Natural killer cell (primary cell): ENCODE results near the gene LRPAP1. TPM values are rescaled to one million over a fixed set of nuclear protein-coding genes. Genes with fewer than 3 reads are reported as not detected.

Source experiments
- ATAC-seq, 3 donors: fragments of 150-1000 bp in 2 of 3; fragments of 200-7000 bp in 1 of 3; cut with Tn5 transposase; 1 replicate in 1 of 3; 2 replicates in 2 of 3; pipeline ENCODE4 v1.10.0; 2021; ENCODE audit warnings: mild to moderate bottlenecking in 2 of 3, moderate library complexity in 2 of 3
- DNase-seq, 2 donors: peaks; one replicate each; pipeline versions ENCODE4 v3.0.0 to v3.0.0-alpha.2; 2013 to 2021; ENCODE audit warnings: mixed read lengths in 1 of 2
- H3K27ac ChIP-seq: one replicate; pipeline ENCODE4 v1.5.1; 2013; ENCODE audit warnings: mild to moderate bottlenecking, low read length
- H3K27me3 ChIP-seq: one replicate; pipeline ENCODE4 v1.6.1; 2013; ENCODE audit warnings: low read length; ENCODE audit not compliant: control insufficient read depth, insufficient read depth
- H3K36me3 ChIP-seq: one replicate; pipeline ENCODE4 v1.6.1; 2013; ENCODE audit warnings: low read length; ENCODE audit not compliant: control insufficient read depth, insufficient read depth
- H3K4me1 ChIP-seq: one replicate; pipeline ENCODE4 v1.6.1; 2013; ENCODE audit warnings: low read length; ENCODE audit not compliant: control insufficient read depth, insufficient read depth
- H3K4me3 ChIP-seq: one replicate; pipeline ENCODE4 v1.5.1; 2013; ENCODE audit warnings: low read length
- H3K9me3 ChIP-seq: one replicate; pipeline ENCODE4 v1.6.1; 2013; ENCODE audit warnings: low read length; ENCODE audit not compliant: control insufficient read depth, insufficient read depth
- H3K27ac Mint-ChIP-seq, 2 donors: one replicate each; pipeline ENCODE4 v1.8.0; 2022; ENCODE audit warnings: mild to moderate bottlenecking in 2 of 2, mixed read lengths in 2 of 2, moderate library complexity in 1 of 2
- H3K27me3 Mint-ChIP-seq, 2 donors: one replicate each; pipeline ENCODE4 v1.8.0; 2022; ENCODE audit warnings: low read depth in 2 of 2, mixed read lengths in 2 of 2
- H3K36me3 Mint-ChIP-seq: one replicate; pipeline ENCODE4 v1.8.0; 2022; ENCODE audit warnings: mixed read lengths
- H3K4me1 Mint-ChIP-seq, 2 donors: one replicate each; pipeline ENCODE4 v1.8.0; 2022; ENCODE audit warnings: mixed read lengths in 2 of 2
- H3K4me3 Mint-ChIP-seq: one replicate; pipeline ENCODE4 v1.8.0; 2022; ENCODE audit warnings: mild to moderate bottlenecking, moderate library complexity, mixed read lengths
- H3K9me3 Mint-ChIP-seq, 2 donors: one replicate each; pipeline ENCODE4 v1.8.0; 2022; ENCODE audit warnings: mixed read lengths in 2 of 2
- WGBS: methylation state at CpG from one replicate; pipeline ENCODE4 v1.1.7; 2013; ENCODE audit warnings: missing lambda C conversion rate; ENCODE audit not compliant: insufficient coverage; 5-methylcytosine and 5-hydroxymethylcytosine counted together
- intact Hi-C: fragments of 100-400 bp; cut with micrococcal nuclease; formaldehyde crosslinking; loops from one replicate; pipeline ENCODE4 v1.14.2; 2022
- total RNA-seq, 4 donors: library from RNA; stranded (reverse); fragments of 120-200 nt in 1 of 4; gene quantifications; one replicate each; pipeline versions ENCODE4 v1.2.3 to v1.2.4, GENCODE V29; 2013 to 2022
- TF ChIP-seq, protein P1 (sequence below): fragments of 200-600 bp; IDR thresholded peaks from one replicate; pipeline ENCODE4 v1.8.0; 2022; ENCODE audit warnings: antibody characterized with exemption

The LRPAP1 gene
- total RNA-seq, 3 donors from 2014 or later (not counting 1 experiment from before 2014, with no cell fraction given) = 85.4 to 93.4 (median 87.3) TPM

DNA sequence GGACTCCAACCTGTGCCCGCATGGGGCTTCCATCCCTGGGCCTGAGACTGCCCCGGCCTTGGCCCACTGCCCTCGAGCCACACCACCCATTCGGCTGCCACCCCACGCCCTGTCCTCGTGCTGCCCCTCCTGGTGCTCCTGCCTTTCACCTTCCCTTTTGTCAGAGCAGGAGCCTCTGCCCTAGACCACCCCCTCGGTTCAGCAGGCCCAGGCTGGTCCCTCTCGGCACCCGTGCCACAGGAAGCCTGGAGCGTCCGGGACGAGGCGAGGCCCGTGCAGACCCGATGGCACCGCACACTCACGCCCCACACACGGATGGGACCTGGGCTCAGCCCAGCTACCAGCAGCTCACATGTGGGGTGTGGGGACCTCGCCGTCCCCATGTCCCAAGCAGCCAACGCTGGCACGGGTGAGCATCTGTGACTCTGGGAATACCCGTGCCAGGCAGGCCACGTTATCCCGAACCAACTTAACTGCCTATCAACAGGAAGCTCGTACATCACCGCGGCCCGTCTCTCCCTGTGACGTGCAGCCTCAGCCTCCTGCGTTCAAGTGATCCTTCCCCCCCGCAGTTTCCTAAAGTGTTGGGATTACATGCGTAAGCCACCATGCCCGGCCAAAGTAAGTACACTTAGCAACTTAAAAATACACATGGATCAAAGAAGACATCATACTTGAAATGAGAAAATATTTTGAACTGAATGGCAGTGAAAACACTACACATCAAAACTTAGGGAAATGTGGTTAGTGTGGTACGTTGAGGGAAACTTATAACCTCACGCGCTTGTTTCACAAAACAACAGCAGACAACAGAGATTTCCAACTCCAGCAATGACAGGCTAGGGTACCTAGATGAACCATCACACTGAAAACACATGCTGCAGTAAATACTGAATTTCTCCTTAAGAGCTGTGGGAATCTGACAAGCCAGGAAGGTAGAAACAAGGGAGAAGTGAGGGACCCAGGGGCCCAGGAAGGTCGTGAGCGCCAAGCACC is 29.0 kb downstream of the LRPAP1 start:
- TF ChIP-seq, protein P1, sequence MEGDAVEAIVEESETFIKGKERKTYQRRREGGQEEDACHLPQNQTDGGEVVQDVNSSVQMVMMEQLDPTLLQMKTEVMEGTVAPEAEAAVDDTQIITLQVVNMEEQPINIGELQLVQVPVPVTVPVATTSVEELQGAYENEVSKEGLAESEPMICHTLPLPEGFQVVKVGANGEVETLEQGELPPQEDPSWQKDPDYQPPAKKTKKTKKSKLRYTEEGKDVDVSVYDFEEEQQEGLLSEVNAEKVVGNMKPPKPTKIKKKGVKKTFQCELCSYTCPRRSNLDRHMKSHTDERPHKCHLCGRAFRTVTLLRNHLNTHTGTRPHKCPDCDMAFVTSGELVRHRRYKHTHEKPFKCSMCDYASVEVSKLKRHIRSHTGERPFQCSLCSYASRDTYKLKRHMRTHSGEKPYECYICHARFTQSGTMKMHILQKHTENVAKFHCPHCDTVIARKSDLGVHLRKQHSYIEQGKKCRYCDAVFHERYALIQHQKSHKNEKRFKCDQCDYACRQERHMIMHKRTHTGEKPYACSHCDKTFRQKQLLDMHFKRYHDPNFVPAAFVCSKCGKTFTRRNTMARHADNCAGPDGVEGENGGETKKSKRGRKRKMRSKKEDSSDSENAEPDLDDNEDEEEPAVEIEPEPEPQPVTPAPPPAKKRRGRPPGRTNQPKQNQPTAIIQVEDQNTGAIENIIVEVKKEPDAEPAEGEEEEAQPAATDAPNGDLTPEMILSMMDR = no peak
- no peak overlapping the region for H3K4me3 ChIP-seq
- Mint-ChIP-seq H3K9me3 (no peaks in the 10 kb centered on the region), H3K4me1 (peaks cover 6 to 9% of the 10 kb centered on the region in 2 donors), H3K27ac (no peak overlapping the region), H3K27me3 (no peaks in the 10 kb centered on the region), H3K36me3 (no peaks in the 10 kb centered on the region), H3K4me3 (no peak overlapping the region)
- H3K27ac ChIP-seq = no peak overlapping the region
- intact Hi-C loops = no loop called here
- H3K36me3 ChIP-seq = peaks cover 28% of the 10 kb centered on the region
- H3K9me3 ChIP-seq = no peaks in the 10 kb centered on the region
- no peaks in the 10 kb centered on the region for H3K27me3 ChIP-seq
- WGBS = 87% methylated on average over 36 of the region's 39 CpGs
- DNase-seq = no peak
- H3K4me1 ChIP-seq = no peaks in the 10 kb centered on the region
- ATAC-seq = no peak

DNA sequence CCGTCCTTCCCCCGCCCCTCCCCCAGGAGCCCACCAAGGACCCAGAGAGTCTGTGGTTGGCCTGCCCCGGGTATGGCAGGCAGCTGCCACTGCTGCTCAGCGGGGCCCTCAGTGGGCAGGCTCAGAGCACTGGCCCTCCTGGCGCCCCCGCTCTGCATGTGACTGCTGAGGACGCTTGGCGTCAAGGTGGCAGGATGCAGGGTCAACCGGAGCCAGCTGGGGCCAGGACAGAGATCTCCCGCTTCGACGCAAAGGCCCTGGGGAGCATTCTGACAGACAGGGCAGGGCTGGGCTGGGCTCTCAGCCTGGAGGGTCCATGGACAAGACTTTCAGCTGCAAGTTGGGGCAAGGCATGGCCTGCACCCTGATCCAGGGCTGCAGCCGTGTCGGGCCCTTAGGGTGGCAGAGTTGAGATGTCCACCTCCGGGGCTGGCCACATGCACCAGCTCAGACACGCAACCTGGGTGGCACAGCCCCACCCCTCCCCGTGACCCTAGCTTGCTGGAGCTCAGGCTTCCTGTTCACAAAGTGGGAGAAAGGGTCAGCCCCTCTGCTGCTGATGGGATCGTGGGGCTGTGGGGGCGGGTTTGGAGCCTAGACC is 30.3 kb downstream of the LRPAP1 start:
- intact Hi-C loops = no loop called here
- no peak for DNase-seq
- Mint-ChIP-seq H3K4me1 (peaks cover 6 to 12% of the 10 kb centered on the region in 2 donors), H3K27ac (no peak overlapping the region), H3K4me3 (no peak overlapping the region), H3K27me3 (no peaks in the 10 kb centered on the region), H3K9me3 (no peaks in the 10 kb centered on the region), H3K36me3 (no peaks in the 10 kb centered on the region)
- ATAC-seq = no peak
- Histone ChIP-seq H3K27ac (no peak overlapping the region), H3K4me1 (peaks cover 1% of the 10 kb centered on the region), H3K36me3 (peaks cover 20% of the 10 kb centered on the region), H3K9me3 (no peaks in the 10 kb centered on the region), H3K27me3 (no peaks in the 10 kb centered on the region), H3K4me3 (no peak overlapping the region)
- TF ChIP-seq, protein P1 = no peak
- 86% methylated on average over 19 of the region's 19 CpGs for WGBS

DNA sequence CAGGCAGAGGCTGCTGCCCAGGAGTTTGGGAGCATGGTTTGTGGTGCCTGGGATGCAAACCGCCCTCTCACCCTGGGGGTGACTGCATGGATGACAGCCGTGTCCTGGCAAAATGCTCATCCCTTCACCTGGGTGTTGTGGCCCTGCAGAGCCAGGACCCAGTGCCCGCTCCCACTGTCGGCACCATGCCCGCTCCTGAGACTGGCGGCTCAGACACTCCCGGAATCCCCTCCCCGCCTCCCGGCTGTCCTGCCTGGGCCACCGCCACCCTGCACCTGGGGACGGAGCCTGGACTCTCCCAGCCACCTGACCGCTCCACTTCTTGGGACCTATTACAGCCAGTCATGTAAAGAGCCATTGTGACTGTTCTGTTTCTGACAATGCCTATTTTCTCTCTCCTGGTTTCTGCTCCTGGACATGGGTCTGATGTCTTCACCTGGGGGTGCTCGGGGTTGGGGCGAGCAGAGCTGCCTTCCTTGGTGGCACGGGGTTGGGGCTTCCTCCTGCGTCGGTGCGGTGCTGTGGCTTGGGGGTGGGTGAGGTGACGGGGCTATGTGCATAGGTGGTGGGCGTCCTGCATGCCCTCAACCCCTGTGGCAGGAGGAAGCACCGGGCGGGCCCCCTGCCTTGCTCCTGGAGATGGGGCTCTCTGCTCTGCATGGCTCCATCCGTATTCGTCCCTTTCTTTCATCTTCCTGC is 30.9 kb downstream of the LRPAP1 start:
- H3K36me3 ChIP-seq = peaks cover 16% of the 10 kb centered on the region
- no peak overlapping the region for H3K4me3 ChIP-seq
- H3K9me3 ChIP-seq = no peaks in the 10 kb centered on the region
- intact Hi-C loops = no loop called here
- no peak overlapping the region for H3K4me3 Mint-ChIP-seq
- H3K27ac ChIP-seq = no peak overlapping the region
- no peak overlapping the region for H3K27ac Mint-ChIP-seq
- no peak for ATAC-seq
- no peak for DNase-seq
- H3K27me3 ChIP-seq = no peaks in the 10 kb centered on the region
- H3K4me1 ChIP-seq = peaks cover 8% of the 10 kb centered on the region
- no peaks in the 10 kb centered on the region for H3K27me3 Mint-ChIP-seq
- peaks cover 6 to 18% of the 10 kb centered on the region in 2 donors for H3K4me1 Mint-ChIP-seq
- H3K9me3 Mint-ChIP-seq = no peaks in the 10 kb centered on the region
- TF ChIP-seq, protein P1 = no peak
- 87% methylated on average over 24 of the region's 24 CpGs for WGBS
- H3K36me3 Mint-ChIP-seq = no peaks in the 10 kb centered on the region
